HG02571 (cell line): Measurements from ENCODE around the gene FAM3C.

Experiments
- ATAC-seq: cut with Tn5 transposase; IDR thresholded peaks from one replicate; pipeline ENCODE4 v1.9.1; 2021; ENCODE audit warnings: mild to moderate bottlenecking, moderate library complexity; ENCODE audit not compliant: unreplicated experiment

Gene FAM3C

GRCh38 chr7:121301446-121302213 is 94.5 kb downstream of the FAM3C start:
- ATAC-seq: no peak

GRCh38 chr7:121300685-121301420 is 95.3 kb downstream of the FAM3C start:
- ATAC-seq: no peak
